ENCODE data around the gene VOPP1.
"Not testable (repeated sequence)": the region's sequence is repeated elsewhere in the genome, so short reads cannot be mapped to it uniquely, and the experiment has no call there.

VOPP1 gene, protein sequence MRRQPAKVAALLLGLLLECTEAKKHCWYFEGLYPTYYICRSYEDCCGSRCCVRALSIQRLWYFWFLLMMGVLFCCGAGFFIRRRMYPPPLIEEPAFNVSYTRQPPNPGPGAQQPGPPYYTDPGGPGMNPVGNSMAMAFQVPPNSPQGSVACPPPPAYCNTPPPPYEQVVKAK

DNA sequence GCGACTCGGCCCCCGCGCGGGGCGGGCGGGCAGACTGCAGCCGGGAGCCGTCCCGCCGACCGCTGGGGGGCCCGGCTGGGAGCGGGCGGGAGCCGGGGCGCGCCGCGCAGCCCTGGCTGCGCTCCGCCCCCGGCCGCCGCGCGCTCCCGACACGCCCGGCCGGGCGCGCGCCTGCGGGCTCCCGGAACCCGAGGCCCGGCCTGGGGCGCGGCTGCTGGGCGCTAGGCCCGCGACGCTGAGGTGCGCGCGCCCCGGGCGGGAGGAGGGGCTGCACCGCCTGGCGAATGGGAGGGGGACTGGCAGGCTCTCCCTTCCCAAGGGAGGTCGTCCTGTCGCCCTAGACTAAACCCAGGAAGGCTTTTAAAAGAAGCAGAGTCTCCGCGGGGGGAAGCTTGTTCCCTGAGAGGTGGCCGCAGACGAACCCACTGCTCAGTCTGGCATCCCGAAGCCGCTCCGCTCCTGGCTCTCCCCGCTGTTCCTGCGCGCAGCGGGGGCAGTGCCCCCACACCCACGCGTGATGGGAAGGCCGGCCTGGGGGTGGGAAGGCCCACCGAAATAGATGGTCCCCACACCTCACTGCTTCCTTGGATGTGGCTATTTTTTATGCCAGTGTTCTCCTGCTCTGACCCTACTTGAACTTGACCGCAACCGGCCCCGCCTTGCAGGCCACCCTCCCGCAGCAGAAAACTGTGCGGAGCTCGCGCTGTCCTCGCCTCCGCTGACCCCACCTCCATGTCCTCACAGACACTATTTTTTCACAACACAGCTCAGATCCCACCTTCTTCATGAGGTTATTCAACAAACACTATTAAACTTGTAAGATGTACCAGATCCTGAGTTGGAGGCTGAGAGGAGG lies at the start of gene VOPP1:
TSS of gene VOPP1 (minus strand) at position 125 of the 856 bp plus-strand sequence. CDS start 178 bp downstream, outside the sequence.
- Histone ChIP-seq H3K79me2 (ENCODE audit: low read length) (peaks cover 60% of the 10 kb centered on the region), H3K4me3 (ENCODE audit: low read length) (peak within 1 kb of the TSS; percentile 95), H3K4me2 (ENCODE audit: low read depth, low read length) (peak within 1 kb of the TSS; percentile 92), H3K9ac (ENCODE audit: low read length) (peak within 1 kb of the TSS; percentile 97), H3K9me2 (replicated peaks; ENCODE audit: insufficient read depth, low read length) (no peaks in the 10 kb centered on the region), H3K36me3 (replicated peaks; ENCODE audit: insufficient read depth, low read length) (no peaks in the 10 kb centered on the region), H3K4me1 (ENCODE audit: low read length) (peaks cover 44% of the 10 kb centered on the region), H3K27ac (ENCODE audit: low read length) (peak within 1 kb of the TSS; percentile 93), H2AFZ (ENCODE audit: low read length) (peak within 1 kb of the TSS; percentile 55), H3K27me3 (replicated peaks; ENCODE audit: insufficient read depth, low read length) (no peaks in the 10 kb centered on the region), H3K9me3 (replicated peaks; ENCODE audit: insufficient read depth, low read length) (no peaks in the 10 kb centered on the region), H4K20me1 (ENCODE audit: insufficient read depth, low read length) (no peaks in the 10 kb centered on the region), H3F3A (ENCODE audit: insufficient read depth, low read length) (peaks cover 59% of the 10 kb centered on the region)
- peak; percentile 86 for DNase-seq
- TF ChIP-seq EZH2 (optimal IDR thresholded peaks at IDR 0.05; ENCODE audit: low read depth, low read length) (no peak), EZH2phosphoT487 (IDR thresholded peaks at IDR 0.05; ENCODE audit: low read length) (no peak)
- TF ChIP-seq, protein P1, sequence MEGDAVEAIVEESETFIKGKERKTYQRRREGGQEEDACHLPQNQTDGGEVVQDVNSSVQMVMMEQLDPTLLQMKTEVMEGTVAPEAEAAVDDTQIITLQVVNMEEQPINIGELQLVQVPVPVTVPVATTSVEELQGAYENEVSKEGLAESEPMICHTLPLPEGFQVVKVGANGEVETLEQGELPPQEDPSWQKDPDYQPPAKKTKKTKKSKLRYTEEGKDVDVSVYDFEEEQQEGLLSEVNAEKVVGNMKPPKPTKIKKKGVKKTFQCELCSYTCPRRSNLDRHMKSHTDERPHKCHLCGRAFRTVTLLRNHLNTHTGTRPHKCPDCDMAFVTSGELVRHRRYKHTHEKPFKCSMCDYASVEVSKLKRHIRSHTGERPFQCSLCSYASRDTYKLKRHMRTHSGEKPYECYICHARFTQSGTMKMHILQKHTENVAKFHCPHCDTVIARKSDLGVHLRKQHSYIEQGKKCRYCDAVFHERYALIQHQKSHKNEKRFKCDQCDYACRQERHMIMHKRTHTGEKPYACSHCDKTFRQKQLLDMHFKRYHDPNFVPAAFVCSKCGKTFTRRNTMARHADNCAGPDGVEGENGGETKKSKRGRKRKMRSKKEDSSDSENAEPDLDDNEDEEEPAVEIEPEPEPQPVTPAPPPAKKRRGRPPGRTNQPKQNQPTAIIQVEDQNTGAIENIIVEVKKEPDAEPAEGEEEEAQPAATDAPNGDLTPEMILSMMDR (IDR thresholded peaks at IDR 0.05; ENCODE audit: low read length), result no peak

DNA sequence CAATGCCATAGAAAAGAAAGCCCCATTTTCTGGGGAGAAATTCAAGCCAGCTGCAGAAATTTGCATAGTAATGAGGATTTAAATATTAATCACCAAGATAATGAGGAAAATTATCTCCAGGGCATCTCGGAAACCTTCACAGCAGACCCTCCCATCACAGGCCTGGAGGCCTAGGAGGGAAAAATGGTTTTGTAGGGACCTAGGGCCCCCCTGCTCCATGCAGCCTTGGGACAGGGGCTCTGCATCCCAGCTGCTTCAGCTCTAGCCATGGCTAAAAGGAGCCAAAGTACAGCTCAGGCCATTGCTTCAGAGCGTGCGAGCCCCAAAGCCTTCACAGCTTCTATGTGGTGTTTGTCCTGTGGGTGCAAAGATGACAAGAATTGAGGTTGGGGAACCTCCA lies 46.6 kb upstream of the VOPP1 start:
- no peak for TF ChIP-seq EZH2phosphoT487 (IDR thresholded peaks at IDR 0.05; ENCODE audit: low read length)
- TF ChIP-seq, protein P1 (IDR thresholded peaks at IDR 0.05; ENCODE audit: low read length), result no peak
- no peak for TF ChIP-seq EZH2 (optimal IDR thresholded peaks at IDR 0.05; ENCODE audit: low read depth, low read length)
- no peaks in the 10 kb centered on the region for H3K9me3 ChIP-seq (replicated peaks; ENCODE audit: insufficient read depth, low read length)
- no peaks in the 10 kb centered on the region for H3K9me2 ChIP-seq (replicated peaks; ENCODE audit: insufficient read depth, low read length)

DNA sequence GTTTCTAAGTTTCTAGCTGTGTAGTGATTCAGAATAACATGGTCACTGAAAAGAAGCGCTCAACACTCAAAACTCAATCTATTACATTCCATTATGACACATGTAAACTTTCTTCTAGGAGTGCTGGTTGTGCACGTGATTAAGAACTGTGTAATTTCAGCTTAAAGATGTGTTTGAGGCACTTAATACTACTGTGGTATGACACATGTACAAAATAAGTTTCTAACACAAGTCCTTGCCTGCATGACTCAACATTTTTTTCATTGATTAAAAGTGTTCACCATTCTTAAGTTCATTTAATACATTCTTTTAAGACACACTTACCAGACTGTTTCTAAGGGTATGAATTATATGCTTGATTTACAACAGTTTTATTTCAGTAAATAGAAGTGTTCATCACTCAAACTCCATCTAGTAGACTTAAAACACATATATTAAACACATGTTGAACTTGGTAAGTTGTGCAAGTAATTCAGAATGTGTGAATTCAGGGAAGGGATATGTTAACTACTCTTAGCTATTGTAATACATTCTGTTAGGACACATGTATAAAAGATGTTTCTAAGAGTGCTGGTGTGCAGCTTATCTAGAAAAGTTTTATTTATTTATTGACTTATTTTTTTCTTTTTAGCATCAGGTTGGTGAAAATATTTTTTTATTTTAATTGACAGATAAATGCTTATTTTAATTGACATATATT lies 42.2 kb upstream of the VOPP1 start:
- H3K4me2 ChIP-seq (ENCODE audit: low read depth, low read length); H3K4me1 ChIP-seq (ENCODE audit: low read length); H3K4me3 ChIP-seq (ENCODE audit: low read length); H3K27me3 ChIP-seq (replicated peaks; ENCODE audit: insufficient read depth, low read length); H3K9ac ChIP-seq (ENCODE audit: low read length); H3F3A ChIP-seq (ENCODE audit: insufficient read depth, low read length); H2AFZ ChIP-seq (ENCODE audit: low read length); H3K27ac ChIP-seq (ENCODE audit: low read length); H4K20me1 ChIP-seq (ENCODE audit: insufficient read depth, low read length); H3K9me2 ChIP-seq (replicated peaks; ENCODE audit: insufficient read depth, low read length); H3K79me2 ChIP-seq (ENCODE audit: low read length); H3K36me3 ChIP-seq (replicated peaks; ENCODE audit: insufficient read depth, low read length); DNase-seq; H3K9me3 ChIP-seq (replicated peaks; ENCODE audit: insufficient read depth, low read length): not testable (repeated sequence)

More for the DNA sequence above, 46.6 kb upstream of the VOPP1 start:
- Histone ChIP-seq H3K36me3 (replicated peaks; ENCODE audit: insufficient read depth, low read length) (no peaks in the 10 kb centered on the region), H3K4me1 (ENCODE audit: low read length) (no peaks in the 10 kb centered on the region), H3K9ac (ENCODE audit: low read length) (no peak overlapping the region), H3F3A (ENCODE audit: insufficient read depth, low read length) (no peaks in the 10 kb centered on the region), H3K4me2 (ENCODE audit: low read depth, low read length) (no peak overlapping the region), H3K79me2 (ENCODE audit: low read length) (no peaks in the 10 kb centered on the region), H3K27ac (ENCODE audit: low read length) (no peak overlapping the region), H3K4me3 (ENCODE audit: low read length) (no peak overlapping the region), H4K20me1 (ENCODE audit: insufficient read depth, low read length) (no peaks in the 10 kb centered on the region), H2AFZ (ENCODE audit: low read length) (no peak overlapping the region), H3K27me3 (replicated peaks; ENCODE audit: insufficient read depth, low read length) (no peaks in the 10 kb centered on the region)
- no peak for DNase-seq

DNA sequence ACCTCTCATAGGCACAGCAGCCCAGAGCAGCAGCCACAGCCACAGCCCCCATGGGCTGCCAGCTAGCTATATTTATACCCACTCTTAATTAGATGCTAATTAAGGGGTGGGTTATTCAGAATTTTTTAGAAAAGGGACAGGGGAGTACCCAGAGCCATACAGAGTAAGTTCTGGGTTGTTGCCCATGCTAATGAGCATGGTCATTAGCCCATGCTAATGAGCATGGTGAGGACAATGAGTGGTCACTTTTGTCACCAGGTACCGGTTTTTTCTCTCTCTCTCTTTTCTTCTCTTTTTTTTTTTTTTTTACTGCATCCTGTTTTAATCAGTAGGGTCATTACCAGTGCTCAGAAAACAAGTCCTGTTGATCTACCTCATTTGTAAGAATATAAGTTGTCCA lies 37.4 kb upstream of the VOPP1 start:
- H3K36me3 ChIP-seq (replicated peaks; ENCODE audit: insufficient read depth, low read length); H3K9me3 ChIP-seq (replicated peaks; ENCODE audit: insufficient read depth, low read length); H3K4me1 ChIP-seq (ENCODE audit: low read length); H3K27me3 ChIP-seq (replicated peaks; ENCODE audit: insufficient read depth, low read length); DNase-seq; H3K9ac ChIP-seq (ENCODE audit: low read length); H4K20me1 ChIP-seq (ENCODE audit: insufficient read depth, low read length); H3K27ac ChIP-seq (ENCODE audit: low read length); H3K9me2 ChIP-seq (replicated peaks; ENCODE audit: insufficient read depth, low read length); H3K4me3 ChIP-seq (ENCODE audit: low read length); H3K79me2 ChIP-seq (ENCODE audit: low read length); H3F3A ChIP-seq (ENCODE audit: insufficient read depth, low read length); H3K4me2 ChIP-seq (ENCODE audit: low read depth, low read length); H2AFZ ChIP-seq (ENCODE audit: low read length): not testable (repeated sequence)

DNA sequence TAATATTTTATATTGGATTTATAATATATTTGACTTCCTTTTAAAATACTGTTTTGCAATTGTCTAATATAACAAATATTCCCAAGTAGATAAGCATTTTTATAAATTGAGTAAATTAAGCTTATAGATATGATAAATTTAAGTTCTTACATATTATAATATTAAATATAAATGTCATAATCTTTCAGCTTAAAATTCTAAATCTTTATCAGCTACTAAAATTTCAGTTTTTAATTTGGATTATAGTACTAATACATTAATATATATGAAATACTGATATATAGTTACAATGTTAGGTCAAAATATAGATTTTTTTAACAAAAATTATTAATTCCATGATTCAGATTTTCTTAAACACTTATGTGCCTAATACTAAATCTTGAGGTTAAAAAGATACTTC lies 33.4 kb upstream of the VOPP1 start:
- H3K9me2 ChIP-seq (replicated peaks; ENCODE audit: insufficient read depth, low read length); H3K4me1 ChIP-seq (ENCODE audit: low read length); DNase-seq; H4K20me1 ChIP-seq (ENCODE audit: insufficient read depth, low read length); H3K36me3 ChIP-seq (replicated peaks; ENCODE audit: insufficient read depth, low read length); H3K4me2 ChIP-seq (ENCODE audit: low read depth, low read length); H3K9ac ChIP-seq (ENCODE audit: low read length); H3F3A ChIP-seq (ENCODE audit: insufficient read depth, low read length); H3K27ac ChIP-seq (ENCODE audit: low read length); H3K27me3 ChIP-seq (replicated peaks; ENCODE audit: insufficient read depth, low read length); H2AFZ ChIP-seq (ENCODE audit: low read length); H3K9me3 ChIP-seq (replicated peaks; ENCODE audit: insufficient read depth, low read length); H3K79me2 ChIP-seq (ENCODE audit: low read length); H3K4me3 ChIP-seq (ENCODE audit: low read length): not testable (repeated sequence)
